Mesothelial cell of epicardium (in vitro differentiated cells): ENCODE measurements around the gene TECPR1. TPM values are rescaled to one million over a fixed set of nuclear protein-coding genes. Genes with fewer than 3 reads are reported as not detected.

Source experiments
- DNase-seq, 2 experiments: peaks; one replicate each; pipeline ENCODE4 v3.0.0; 2021; ENCODE audit warnings: low spot score in 2 of 2; ENCODE audit not compliant: unreplicated experiment in 2 of 2
- H3K27ac Mint-ChIP-seq: 2 replicates; pipeline ENCODE4 v1.8.0; 2021; ENCODE audit warnings: mixed read lengths
- H3K27me3 Mint-ChIP-seq: 2 replicates; pipeline ENCODE4 v1.8.0; 2021; ENCODE audit warnings: low read depth, mixed read lengths
- H3K36me3 Mint-ChIP-seq: 2 replicates; pipeline ENCODE4 v1.8.0; 2021; ENCODE audit warnings: mixed read lengths
- H3K4me1 Mint-ChIP-seq: 2 replicates; pipeline ENCODE4 v1.8.0; 2021; ENCODE audit warnings: mixed read lengths
- H3K4me3 Mint-ChIP-seq: 2 replicates; pipeline ENCODE4 v1.8.0; 2021; ENCODE audit warnings: mild to moderate bottlenecking, moderate library complexity, mixed read lengths
- H3K9me3 Mint-ChIP-seq: 2 replicates; pipeline ENCODE4 v1.8.0; 2021; ENCODE audit warnings: mixed read lengths
- CTCF ChIP-seq: fragments of 200-600 bp; sonication (generic); IDR thresholded peaks from one replicate; pipeline ENCODE4 v1.5.0; 2021; ENCODE audit warnings: antibody characterized with exemption; ENCODE audit not compliant: unreplicated experiment
- total RNA-seq: library from RNA; stranded (reverse); gene quantifications from 3 replicates; pipeline ENCODE4 v1.2.1, GENCODE V29; 2021

Gene TECPR1
- total RNA-seq, 1 donor from 2014 or later: 38.0 TPM

- H3K9me3 Mint-ChIP-seq: peaks cover 18% of the 10 kb centered on the region
- no peak overlapping the region for H3K4me3 Mint-ChIP-seq
- no peak for TF ChIP-seq CTCF
- no peaks in the 10 kb centered on the region for H3K4me1 Mint-ChIP-seq
- no peaks in the 10 kb centered on the region for H3K27me3 Mint-ChIP-seq
- peaks cover 46% of the 10 kb centered on the region for H3K36me3 Mint-ChIP-seq
- DNase-seq: no peak
- no peak overlapping the region for H3K27ac Mint-ChIP-seq
Observed at GRCh38 chr7:98187138-98187502, 64.9 kb downstream of the TECPR1 start.

DNA sequence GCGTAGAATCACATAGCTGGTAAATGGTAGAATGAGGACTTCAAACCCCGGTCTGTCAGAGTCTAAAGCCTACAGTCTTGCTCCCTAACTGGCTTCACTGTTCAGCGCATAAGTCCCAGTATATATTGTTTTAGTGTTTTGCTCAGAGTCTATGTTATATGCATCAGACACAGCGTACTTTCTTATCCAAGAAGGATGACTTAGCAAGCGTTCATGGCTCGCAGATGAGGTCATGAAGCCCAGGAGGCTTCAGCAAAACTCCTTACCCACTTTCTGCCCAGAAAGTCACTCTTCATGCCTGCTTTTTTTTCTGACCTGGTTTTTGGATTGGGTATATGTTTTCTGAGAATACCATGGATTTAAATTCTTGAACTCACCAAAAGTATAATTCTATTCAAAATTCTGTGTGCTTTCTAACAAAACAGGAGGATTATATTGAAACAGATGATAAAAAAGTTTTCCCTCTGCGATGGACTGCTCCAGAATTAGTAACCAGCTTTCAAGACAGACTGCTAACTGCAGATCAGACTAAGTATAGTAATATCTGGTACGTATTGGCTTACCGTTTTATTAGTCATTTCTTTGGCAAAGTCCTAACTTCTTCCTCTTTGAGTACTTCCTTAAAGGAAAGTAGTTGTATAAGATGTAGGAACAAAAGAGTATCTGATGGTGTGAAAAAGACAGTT, 65.4 kb downstream of the TECPR1 start:
- TF ChIP-seq CTCF: no peak
- Mint-ChIP-seq H3K4me3 (no peak overlapping the region), H3K9me3 (peaks cover 18% of the 10 kb centered on the region), H3K4me1 (no peaks in the 10 kb centered on the region), H3K27ac (no peak overlapping the region), H3K27me3 (no peaks in the 10 kb centered on the region), H3K36me3 (peaks cover 45% of the 10 kb centered on the region)
- no peak for DNase-seq

- H3K9me3 Mint-ChIP-seq: peaks cover 18% of the 10 kb centered on the region
- no peak for DNase-seq
Observed at GRCh38 chr7:98185101-98185500, 66.9 kb downstream of the TECPR1 start.

GRCh38 chr7:98180751-98181150, 71.3 kb downstream of the TECPR1 start:
- peaks cover 20% of the 10 kb centered on the region for H3K36me3 Mint-ChIP-seq
- TF ChIP-seq CTCF: no peak
- peaks cover 4% of the 10 kb centered on the region for H3K4me1 Mint-ChIP-seq

More at GRCh38 chr7:98185101-98185500, 66.9 kb downstream of the TECPR1 start:
- peaks cover 44% of the 10 kb centered on the region for H3K36me3 Mint-ChIP-seq
- H3K27ac Mint-ChIP-seq: no peak overlapping the region
- H3K27me3 Mint-ChIP-seq: no peaks in the 10 kb centered on the region
- no peak overlapping the region for H3K4me3 Mint-ChIP-seq
- no peaks in the 10 kb centered on the region for H3K4me1 Mint-ChIP-seq
- TF ChIP-seq CTCF: no peak

GRCh38 chr7:98178762-98179490, 73.1 kb downstream of the TECPR1 start:
- no peaks in the 10 kb centered on the region for H3K27me3 Mint-ChIP-seq
- H3K4me1 Mint-ChIP-seq: peaks cover 9% of the 10 kb centered on the region
- no peak for TF ChIP-seq CTCF
- H3K27ac Mint-ChIP-seq: no peak overlapping the region
- H3K9me3 Mint-ChIP-seq: peaks cover 4% of the 10 kb centered on the region
- H3K4me3 Mint-ChIP-seq: no peak overlapping the region
- DNase-seq: no peak
- H3K36me3 Mint-ChIP-seq: peaks cover 21% of the 10 kb centered on the region

More at GRCh38 chr7:98180751-98181150, 71.3 kb downstream of the TECPR1 start:
- H3K27ac Mint-ChIP-seq: no peak overlapping the region
- H3K9me3 Mint-ChIP-seq: peaks cover 4% of the 10 kb centered on the region
- H3K4me3 Mint-ChIP-seq: no peak overlapping the region
- no peak for DNase-seq
- H3K27me3 Mint-ChIP-seq: no peaks in the 10 kb centered on the region
